Stimulated activated naive CD8-positive, alpha-beta T cell treated with anti-CD3 and anti-CD28 coated beads, Interleukin-15, Interleukin-2, amounts not matched to agents 100 ng/mL and 50 ng/mL, for 24 hours (primary cell): ENCODE results near the gene ADGRG7.

Experiments
- H3K27ac Mint-ChIP-seq: one replicate; pipeline ENCODE4 v1.8.0; 2021; ENCODE audit warnings: mild to moderate bottlenecking, mixed read lengths
- H3K27me3 Mint-ChIP-seq: one replicate; pipeline ENCODE4 v1.8.0; 2021; ENCODE audit warnings: mixed read lengths
- H3K36me3 Mint-ChIP-seq: one replicate; pipeline ENCODE4 v1.8.0; 2021; ENCODE audit warnings: low read depth, mixed read lengths
- H3K4me1 Mint-ChIP-seq: one replicate; pipeline ENCODE4 v1.8.0; 2021; ENCODE audit warnings: low read depth, mixed read lengths
- H3K4me3 Mint-ChIP-seq: one replicate; pipeline ENCODE4 v1.8.0; 2021; ENCODE audit warnings: mild to moderate bottlenecking, mixed read lengths
- H3K9me3 Mint-ChIP-seq: one replicate; pipeline ENCODE4 v1.8.0; 2021; ENCODE audit warnings: mixed read lengths

Gene ADGRG7

DNA sequence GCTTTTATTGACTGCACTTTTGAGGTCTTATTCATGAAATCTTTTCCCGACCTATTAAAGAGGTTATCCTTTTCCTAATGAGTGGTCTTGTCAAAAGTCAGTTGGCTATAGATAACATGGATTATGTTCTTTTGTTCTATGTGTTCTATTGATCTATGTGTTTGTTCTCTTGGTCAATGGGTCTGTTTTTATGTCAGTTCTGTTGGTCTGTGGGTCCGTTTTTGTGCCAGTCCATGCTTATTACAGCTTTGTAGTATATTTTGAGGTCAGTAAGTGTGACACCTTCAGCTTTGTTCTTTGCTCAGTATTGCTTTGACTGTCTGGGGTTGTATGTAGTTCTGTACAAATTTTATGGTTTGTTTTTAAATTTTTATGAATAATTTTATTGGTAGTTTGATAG lies 107.7 kb downstream of the ADGRG7 start:
- no peaks in the 10 kb centered on the region for H3K9me3 Mint-ChIP-seq
- H3K27me3 Mint-ChIP-seq = no peaks in the 10 kb centered on the region
- peaks cover 94% of the 10 kb centered on the region for H3K36me3 Mint-ChIP-seq
- H3K27ac Mint-ChIP-seq = peak overlapping the region; percentile 18
- peaks cover 53% of the 10 kb centered on the region for H3K4me1 Mint-ChIP-seq
- no peak overlapping the region for H3K4me3 Mint-ChIP-seq

DNA sequence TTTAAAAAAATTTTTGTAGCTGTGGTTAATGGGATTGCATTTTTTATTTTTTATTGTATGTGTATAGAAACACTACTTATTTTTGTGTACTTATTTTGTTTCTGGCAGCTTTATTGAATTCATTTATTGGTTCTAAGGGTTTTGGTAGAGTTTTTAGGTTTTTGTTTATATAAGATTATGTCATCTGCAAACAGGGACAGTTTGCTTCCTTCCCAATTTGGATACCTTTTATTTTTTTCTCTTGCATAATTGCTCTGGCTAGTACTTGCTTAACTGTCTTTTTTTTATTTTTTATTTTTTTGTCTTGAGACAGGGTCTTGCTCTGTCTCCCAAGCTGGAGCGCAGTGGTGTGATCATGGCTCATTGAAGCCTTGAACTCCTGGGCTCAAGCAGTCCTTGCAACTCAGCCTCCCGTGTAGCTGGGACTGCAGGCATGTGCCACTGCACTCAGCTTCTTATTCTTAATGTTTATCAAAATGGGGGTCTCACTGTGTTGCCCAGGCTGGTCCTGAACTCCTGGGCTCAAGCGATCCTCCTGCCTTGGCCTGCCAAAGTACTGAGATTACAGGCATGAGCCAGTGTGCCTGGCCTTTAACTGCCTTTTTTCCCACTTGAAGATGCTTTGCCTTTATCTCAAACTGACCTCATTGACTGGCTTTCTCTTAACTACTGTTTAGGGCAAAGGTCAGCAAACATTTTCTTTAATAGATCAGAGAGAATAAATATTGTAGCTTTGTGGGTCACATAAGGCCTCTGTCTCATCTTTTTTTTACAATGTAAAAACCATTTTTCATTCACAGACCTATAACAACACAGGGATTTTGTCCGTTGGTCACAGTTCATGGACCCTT lies 108.5 kb downstream of the ADGRG7 start:
- Mint-ChIP-seq H3K4me3 (no peak overlapping the region), H3K4me1 (peaks cover 45% of the 10 kb centered on the region), H3K9me3 (no peaks in the 10 kb centered on the region), H3K27ac (no peak overlapping the region), H3K36me3 (peaks cover 94% of the 10 kb centered on the region), H3K27me3 (no peaks in the 10 kb centered on the region)

DNA sequence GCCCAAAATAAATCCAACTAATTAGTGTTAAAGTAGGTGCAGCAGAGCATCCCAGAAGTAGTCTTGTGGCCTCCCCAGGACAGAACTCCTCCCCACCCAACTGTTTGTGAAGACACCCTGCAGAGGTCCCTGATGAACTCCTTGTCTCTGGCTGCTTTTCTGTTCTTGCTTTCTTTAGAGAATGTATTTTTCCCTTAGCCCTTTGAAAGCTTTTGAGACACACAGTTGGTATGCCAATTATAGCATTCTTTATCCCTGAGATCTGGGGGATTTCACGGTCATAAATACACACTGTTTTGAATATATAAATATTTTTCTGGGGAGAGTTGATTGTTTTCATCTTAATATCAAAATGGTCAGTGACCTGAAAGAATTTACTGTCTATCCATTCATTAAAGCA lies 109.7 kb downstream of the ADGRG7 start:
- H3K4me3 Mint-ChIP-seq = no peak overlapping the region
- H3K9me3 Mint-ChIP-seq = no peaks in the 10 kb centered on the region
- H3K27ac Mint-ChIP-seq = no peak overlapping the region
- H3K36me3 Mint-ChIP-seq = peaks cover 94% of the 10 kb centered on the region
- no peaks in the 10 kb centered on the region for H3K27me3 Mint-ChIP-seq
- H3K4me1 Mint-ChIP-seq = peaks cover 35% of the 10 kb centered on the region

- Mint-ChIP-seq H3K36me3 (peaks cover 94% of the 10 kb centered on the region), H3K4me1 (peaks cover 25% of the 10 kb centered on the region), H3K9me3 (no peaks in the 10 kb centered on the region)
Observed at GRCh38 chr3:100720426-100720825, 111.0 kb downstream of the ADGRG7 start.

DNA sequence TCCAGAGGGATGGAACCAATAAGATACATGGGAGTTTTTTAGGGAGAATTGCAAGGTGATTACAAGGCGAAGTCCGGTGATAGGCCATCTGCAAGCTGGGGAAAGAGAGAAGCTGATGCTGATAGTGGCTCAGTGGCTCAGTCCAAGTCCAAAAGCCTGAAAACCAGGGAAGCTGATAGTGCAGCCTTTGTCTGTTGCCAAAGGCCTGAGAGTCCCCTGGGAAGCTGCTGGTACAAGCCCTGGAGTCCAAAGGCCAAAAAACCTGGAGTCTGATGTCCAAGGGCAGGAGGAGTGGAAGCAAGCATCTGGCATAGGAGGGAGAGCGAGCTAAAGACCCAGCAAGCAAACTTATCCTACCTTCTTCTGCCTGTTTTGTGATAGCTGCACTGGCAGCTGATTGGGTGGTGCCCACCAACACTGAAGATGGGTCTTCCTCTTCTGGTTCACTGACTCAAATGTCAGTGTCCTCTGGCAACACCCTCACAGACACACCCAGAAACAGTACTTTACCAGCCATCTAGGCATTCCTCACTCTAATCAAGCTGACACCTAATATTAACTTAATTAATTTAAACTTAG lies 116.6 kb downstream of the ADGRG7 start:
- Mint-ChIP-seq H3K27ac (no peak overlapping the region), H3K27me3 (no peaks in the 10 kb centered on the region), H3K9me3 (no peaks in the 10 kb centered on the region), H3K4me1 (peaks cover 9% of the 10 kb centered on the region), H3K4me3 (no peak overlapping the region), H3K36me3 (peaks cover 84% of the 10 kb centered on the region)

More at GRCh38 chr3:100720426-100720825, 111.0 kb downstream of the ADGRG7 start:
- no peak overlapping the region for H3K4me3 Mint-ChIP-seq
- H3K27me3 Mint-ChIP-seq = no peaks in the 10 kb centered on the region
- H3K27ac Mint-ChIP-seq = no peak overlapping the region

DNA sequence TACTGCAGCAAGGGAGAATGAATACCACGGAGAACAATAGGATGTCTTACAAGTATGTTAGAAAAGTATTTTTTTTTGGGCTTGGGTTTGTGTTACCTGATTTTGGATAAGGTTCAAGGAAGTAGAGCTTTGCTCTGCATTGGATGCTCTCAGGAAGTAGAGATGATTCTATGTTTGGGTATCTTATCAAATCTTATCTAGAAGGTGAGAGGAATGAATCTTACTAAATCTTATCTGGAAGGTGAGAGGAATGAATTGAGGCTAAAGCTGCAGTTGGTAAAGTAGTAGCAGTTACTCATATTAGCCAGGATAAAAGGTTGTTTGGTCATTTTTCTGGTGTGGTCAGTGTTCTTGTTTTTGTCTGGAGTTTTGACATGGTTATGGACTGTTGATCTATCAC lies 117.3 kb downstream of the ADGRG7 start:
- no peak overlapping the region for H3K4me3 Mint-ChIP-seq
- H3K9me3 Mint-ChIP-seq = no peaks in the 10 kb centered on the region
- H3K27ac Mint-ChIP-seq = no peak overlapping the region
- peaks cover 9% of the 10 kb centered on the region for H3K4me1 Mint-ChIP-seq
- H3K27me3 Mint-ChIP-seq = no peaks in the 10 kb centered on the region
- H3K36me3 Mint-ChIP-seq = peaks cover 79% of the 10 kb centered on the region

DNA sequence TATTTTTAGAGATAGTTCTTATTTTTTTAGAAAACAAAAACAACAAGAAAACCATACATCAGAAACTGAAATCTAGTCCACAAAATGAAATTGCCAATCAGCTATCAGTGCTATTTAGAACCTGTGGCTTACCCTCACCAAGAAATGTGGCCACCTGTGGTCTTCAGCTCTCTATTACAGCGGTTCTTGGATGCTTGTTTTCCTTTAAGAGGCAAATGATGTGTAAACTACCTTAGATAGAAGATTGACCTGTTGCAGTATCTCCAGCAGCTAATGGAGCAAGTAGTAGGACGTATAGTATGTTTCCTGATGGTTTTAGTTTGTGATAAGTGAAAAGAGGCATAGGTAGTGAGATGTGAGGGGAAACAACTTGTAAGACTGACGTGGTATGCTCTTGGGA lies 121.1 kb downstream of the ADGRG7 start:
- Mint-ChIP-seq H3K4me1 (peaks cover 9% of the 10 kb centered on the region), H3K4me3 (no peak overlapping the region), H3K27me3 (no peaks in the 10 kb centered on the region), H3K27ac (no peak overlapping the region), H3K36me3 (peaks cover 66% of the 10 kb centered on the region), H3K9me3 (no peaks in the 10 kb centered on the region)

- H3K9me3 Mint-ChIP-seq = no peaks in the 10 kb centered on the region
- H3K4me1 Mint-ChIP-seq = peaks cover 1% of the 10 kb centered on the region
- peaks cover 67% of the 10 kb centered on the region for H3K36me3 Mint-ChIP-seq
- H3K27ac Mint-ChIP-seq = no peak overlapping the region
- no peak overlapping the region for H3K4me3 Mint-ChIP-seq
- H3K27me3 Mint-ChIP-seq = no peaks in the 10 kb centered on the region
Observed at GRCh38 chr3:100732435-100732834, 123.0 kb downstream of the ADGRG7 start.

DNA sequence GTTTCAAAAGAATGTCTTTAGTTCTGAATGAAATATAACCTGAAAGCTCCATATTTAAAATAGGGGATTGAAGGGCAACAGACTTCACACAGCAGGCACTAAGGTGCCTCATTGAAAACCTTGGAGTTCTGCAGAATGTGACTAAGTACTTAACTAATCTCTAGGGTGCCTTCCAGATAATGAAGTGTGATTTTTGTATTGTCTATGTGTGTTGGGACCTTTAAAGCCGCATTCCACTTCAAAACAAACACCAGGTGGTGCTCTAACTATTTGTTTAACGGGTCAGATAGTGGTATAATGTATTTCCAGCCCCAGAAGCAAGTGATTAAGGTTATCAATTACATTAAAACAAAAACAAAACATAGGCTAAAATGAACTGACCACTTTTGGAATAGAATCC lies 127.9 kb downstream of the ADGRG7 start:
- Mint-ChIP-seq H3K27me3 (no peaks in the 10 kb centered on the region), H3K36me3 (peaks cover 74% of the 10 kb centered on the region), H3K4me1 (peaks cover 9% of the 10 kb centered on the region), H3K27ac (no peak overlapping the region), H3K9me3 (no peaks in the 10 kb centered on the region), H3K4me3 (no peak overlapping the region)

- Mint-ChIP-seq H3K36me3 (peaks cover 72% of the 10 kb centered on the region), H3K4me1 (peaks cover 9% of the 10 kb centered on the region), H3K9me3 (no peaks in the 10 kb centered on the region), H3K27me3 (no peaks in the 10 kb centered on the region), H3K4me3 (no peak overlapping the region), H3K27ac (no peak overlapping the region)
Observed at GRCh38 chr3:100740207-100740606, 130.8 kb downstream of the ADGRG7 start.

DNA sequence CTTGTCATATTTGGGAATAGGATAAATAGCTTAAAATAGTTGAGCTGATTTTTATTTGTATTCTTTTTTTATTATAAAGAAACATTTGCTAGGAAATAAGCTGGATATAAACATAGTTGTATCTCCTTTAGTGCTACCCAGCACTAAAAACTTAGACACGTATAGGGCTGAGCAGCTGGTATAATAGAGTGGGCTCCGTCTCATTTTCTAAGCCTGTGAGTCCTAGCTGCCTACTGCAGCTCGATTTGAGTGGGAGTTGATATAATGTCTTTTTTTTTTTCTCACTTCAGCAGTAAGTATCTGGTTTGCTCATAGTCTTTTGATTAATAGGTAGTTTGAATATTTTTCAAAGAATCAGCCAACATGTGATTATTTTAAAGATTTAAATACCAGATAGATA lies 134.1 kb downstream of the ADGRG7 start:
- Mint-ChIP-seq H3K4me1 (peaks cover 9% of the 10 kb centered on the region), H3K4me3 (no peak overlapping the region), H3K27ac (no peak overlapping the region), H3K36me3 (peaks cover 72% of the 10 kb centered on the region), H3K9me3 (no peaks in the 10 kb centered on the region), H3K27me3 (no peaks in the 10 kb centered on the region)

- Mint-ChIP-seq H3K27ac (no peak overlapping the region), H3K9me3 (no peaks in the 10 kb centered on the region)
Observed at GRCh38 chr3:100744671-100745070, 135.3 kb downstream of the ADGRG7 start.

More at GRCh38 chr3:100744671-100745070, 135.3 kb downstream of the ADGRG7 start:
- Mint-ChIP-seq H3K36me3 (peaks cover 71% of the 10 kb centered on the region), H3K4me3 (no peak overlapping the region), H3K4me1 (peaks cover 9% of the 10 kb centered on the region), H3K27me3 (no peaks in the 10 kb centered on the region)
